HG03045 (cell line): ENCODE measurements around the gene DSN1.
A peak's percentile ranks its signal among the peaks of the same experiment; 100 is the strongest.

Experiments
- ATAC-seq: cut with Tn5 transposase; IDR thresholded peaks from one replicate; pipeline ENCODE4 v1.9.1; 2021; ENCODE audit warnings: mild to moderate bottlenecking, moderate library complexity; ENCODE audit not compliant: unreplicated experiment

The DSN1 gene

GRCh38 chr20:36758276-36758675 is 15.3 kb downstream of the DSN1 start:
- no peak for ATAC-seq

GRCh38 chr20:36756496-36756895 is 17.1 kb downstream of the DSN1 start:
- no peak for ATAC-seq

- no peak for ATAC-seq
Measured at GRCh38 chr20:36754656-36755222, 18.8 kb downstream of the DSN1 start.

GRCh38 chr20:36752582-36752981 is 21.0 kb downstream of the DSN1 start:
- no peak for ATAC-seq

- peak; percentile 91 for ATAC-seq
Measured at GRCh38 chr20:36745927-36746659, 27.5 kb downstream of the DSN1 start, which contains the start of gene NDRG3. TSS of gene NDRG3 (minus strand) at chr20:36746090. CDS start at chr20:36721735, 24,355 bp downstream.

GRCh38 chr20:36745234-36745926 is 28.2 kb downstream of the DSN1 start:
- ATAC-seq = peak; percentile 42

- ATAC-seq = no peak
Measured at GRCh38 chr20:36744764-36745191, 28.8 kb downstream of the DSN1 start.

GRCh38 chr20:36744243-36744642 is 29.3 kb downstream of the DSN1 start:
- no peak for ATAC-seq

- no peak for ATAC-seq
Measured at GRCh38 chr20:36742558-36742957, 31.0 kb downstream of the DSN1 start.

GRCh38 chr20:36741072-36741471 is 32.5 kb downstream of the DSN1 start:
- no peak for ATAC-seq

- ATAC-seq = no peak
Measured at GRCh38 chr20:36737183-36737499, 36.4 kb downstream of the DSN1 start.

GRCh38 chr20:36736451-36737182 is 36.9 kb downstream of the DSN1 start:
- no peak for ATAC-seq

GRCh38 chr20:36732456-36732855 is 41.1 kb downstream of the DSN1 start:
- no peak for ATAC-seq

- ATAC-seq = no peak
Measured at GRCh38 chr20:36728986-36729385, 44.6 kb downstream of the DSN1 start.

- ATAC-seq = no peak
Measured at GRCh38 chr20:36726168-36726567, 47.4 kb downstream of the DSN1 start.

- ATAC-seq = no peak
Measured at GRCh38 chr20:36720510-36720909, 53.1 kb downstream of the DSN1 start.

- no peak for ATAC-seq
Measured at GRCh38 chr20:36717657-36718056, 55.9 kb downstream of the DSN1 start.

- ATAC-seq = no peak
Measured at GRCh38 chr20:36717021-36717420, 56.5 kb downstream of the DSN1 start.

- no peak for ATAC-seq
Measured at GRCh38 chr20:36712775-36713174, 60.8 kb downstream of the DSN1 start.

GRCh38 chr20:36709126-36709525 is 64.4 kb downstream of the DSN1 start:
- ATAC-seq = no peak

GRCh38 chr20:36703530-36703929 is 70.0 kb downstream of the DSN1 start:
- ATAC-seq = no peak
